Lung (tissue), 12 donors: ENCODE measurements around the gene ARHGAP31. TPM values are rescaled to one million over a fixed set of nuclear protein-coding genes. Genes with fewer than 3 reads are reported as not detected.
"Not testable (repeated sequence)": the region's sequence is repeated elsewhere in the genome, so short reads cannot be mapped to it uniquely, and the experiment has no call there.

ENCODE experiments used
- ATAC-seq: fragments of 200-7000 bp; cut with Tn5 transposase; one replicate; pipeline ENCODE4 v1.9.1; 2020; ENCODE audit warnings: moderate number of reproducible peaks; ENCODE audit not compliant: insufficient read depth, low FRiP score
- DNase-seq, 3 donors: peaks; one replicate each; pipeline ENCODE4 v3.0.0-alpha.2; 2013 to 2017
- H3K27ac ChIP-seq, 2 donors: one replicate each; pipeline ENCODE4 v1.5.1; 2013; ENCODE audit warnings: mild to moderate bottlenecking in 2 of 2, moderate library complexity in 2 of 2, control low read depth in 1 of 2, inconsistent platforms in 1 of 2, low read depth in 1 of 2, low read length in 1 of 2
- H3K27me3 ChIP-seq, 3 donors: one replicate each; pipeline ENCODE4 v1.5.1; 2013; ENCODE audit warnings: low read length in 2 of 3; ENCODE audit not compliant: control insufficient read depth in 3 of 3, insufficient read depth in 3 of 3
- H3K36me3 ChIP-seq, 4 donors: one replicate each; pipeline ENCODE4 v1.5.1; 2013; ENCODE audit warnings: low read length in 4 of 4, mild to moderate bottlenecking in 1 of 4, moderate library complexity in 1 of 4; ENCODE audit not compliant: control insufficient read depth in 4 of 4, insufficient read depth in 4 of 4
- H3K4me1 ChIP-seq, 5 donors: one replicate each; pipeline ENCODE4 v1.5.1; 2013; ENCODE audit warnings: low read length in 5 of 5, mild to moderate bottlenecking in 2 of 5, moderate library complexity in 1 of 5; ENCODE audit not compliant: control insufficient read depth in 5 of 5, insufficient read depth in 5 of 5
- H3K4me3 ChIP-seq: one replicate; pipeline ENCODE4 v1.5.1; 2013; ENCODE audit warnings: mild to moderate bottlenecking, control low read depth, moderate library complexity
- H3K9ac ChIP-seq, 2 donors: one replicate each; pipeline ENCODE4 v1.5.1; 2013; ENCODE audit warnings: low read length in 2 of 2, control low read depth in 1 of 2; ENCODE audit not compliant: insufficient read depth in 1 of 2
- H3K9me3 ChIP-seq, 4 donors: one replicate each; pipeline ENCODE4 v1.5.1; 2013; ENCODE audit warnings: low read length in 3 of 4, mild to moderate bottlenecking in 1 of 4, moderate library complexity in 1 of 4; ENCODE audit not compliant: control insufficient read depth in 4 of 4, insufficient read depth in 3 of 4
- CTCF ChIP-seq: IDR thresholded peaks from 2 replicates; pipeline ENCODE4 v1.5.1; 2012; ENCODE audit warnings: mild to moderate bottlenecking; ENCODE audit errors: control extremely low read depth, extremely low read depth
- WGBS, 2 donors: extraction: QIAGEN DNeasy Blood & Tissue Kit; methylation state at CpG; one replicate each; pipeline ENCODE4 v1.1.7; 2013; 5-methylcytosine and 5-hydroxymethylcytosine counted together
- polyA plus RNA-seq, 2 donors: library from polyadenylated mRNA; stranded (reverse); fragments of 200-250 nt; gene quantifications; one replicate each; pipeline ENCODE4 v1.2.1, GENCODE V29; 2013
- total RNA-seq, 2 donors: library from RNA; depleted of rRNA in 1 of 2; stranded (reverse); fragments of >200 nt in 1 of 2; gene quantifications; one replicate each; pipeline ENCODE4 v1.2.1, GENCODE V29; 2014 to 2021
- donor health status: control.
- donor health status: control.
- donor health status: Bipolar disorder and iron deficiency.
- donor health status: healthy.
- donor health status: DM: yes; HTN: yes; CAD: no.

The ARHGAP31 gene
- total and polyA plus RNA-seq, 4 donors = 11.6 to 58.5 (median 31.7) TPM

DNA sequence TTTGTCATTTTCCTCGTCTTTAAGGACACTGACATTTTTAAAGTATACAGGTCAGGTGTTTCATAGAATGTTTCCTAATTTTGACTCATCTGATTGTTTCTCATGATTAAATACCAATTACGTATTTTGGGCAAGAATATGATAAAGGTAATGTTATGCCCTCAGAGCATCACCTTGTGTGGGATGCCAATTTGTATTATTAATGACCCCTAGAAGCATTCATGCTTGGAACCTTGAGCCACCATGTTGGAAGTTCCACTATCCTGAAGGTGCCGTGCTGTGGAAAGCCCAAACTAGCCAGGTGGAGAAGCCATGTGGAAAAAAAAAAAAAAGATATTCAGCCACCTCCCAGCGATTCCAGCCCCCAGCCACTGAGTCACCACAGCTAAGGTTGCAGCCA lies 34.4 kb upstream of the ARHGAP31 start:
- Histone ChIP-seq H3K4me1 (no peaks in the 10 kb centered on the region), H3K36me3 (no peaks in the 10 kb centered on the region), H3K27ac (no peak overlapping the region), H3K9ac (no peak overlapping the region), H3K9me3 (no peaks in the 10 kb centered on the region), H3K27me3 (no peaks in the 10 kb centered on the region), H3K4me3 (no peak overlapping the region)
- 86 to 96% methylated on average over 4 of the region's 4 CpGs for WGBS, 2 donors
- no peak for TF ChIP-seq CTCF
- ATAC-seq (no peak), DNase-seq (no peak)

DNA sequence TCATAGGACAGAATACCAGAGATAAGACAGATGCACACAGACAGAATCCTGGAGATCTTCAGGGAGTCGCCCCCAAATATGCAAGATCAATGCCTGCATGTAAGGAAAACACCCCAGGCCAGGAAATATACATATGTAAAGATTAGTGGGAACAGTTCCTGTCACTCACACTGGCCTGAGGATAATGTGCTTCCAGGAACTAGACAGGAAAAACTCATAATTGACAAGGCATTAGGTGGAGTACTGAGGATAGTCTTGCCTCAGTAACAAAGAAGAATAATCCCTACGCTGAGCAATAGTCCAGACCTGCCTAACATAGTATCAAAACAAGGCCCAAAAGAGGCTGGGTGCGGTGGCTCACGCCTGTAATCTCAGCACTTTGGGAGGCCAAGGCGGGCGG lies 33.1 kb upstream of the ARHGAP31 start:
- DNase-seq = no peak

DNA sequence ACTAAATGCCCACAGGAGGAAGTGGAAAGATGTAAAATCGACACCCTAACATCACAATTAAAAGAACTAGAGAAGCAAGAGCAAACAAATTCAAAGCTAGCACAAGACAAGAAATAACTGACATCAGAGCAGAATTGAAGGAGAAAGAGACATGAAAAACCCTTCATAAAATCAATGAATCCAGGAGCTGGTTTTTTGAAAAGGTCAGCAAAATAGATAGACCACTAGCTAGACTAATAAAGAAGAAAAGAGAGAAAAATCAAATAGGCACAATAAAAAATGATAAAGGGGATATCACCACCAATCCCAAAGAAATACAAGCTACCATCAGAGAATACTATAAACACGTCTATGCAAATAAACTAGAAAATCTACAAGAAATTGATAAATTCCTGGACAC lies 24.0 kb upstream of the ARHGAP31 start:
- H3K9me3 ChIP-seq, H3K9ac ChIP-seq, H3K27ac ChIP-seq, H3K4me1 ChIP-seq, H3K36me3 ChIP-seq, H3K27me3 ChIP-seq, DNase-seq, H3K4me3 ChIP-seq, ATAC-seq: not testable (repeated sequence)
- WGBS, 2 donors = 90% methylated on average over 2 of the region's 2 CpGs

More for the DNA sequence above, 33.1 kb upstream of the ARHGAP31 start:
- Histone ChIP-seq H3K9me3 (no peaks in the 10 kb centered on the region), H3K9ac (no peak overlapping the region), H3K36me3 (no peaks in the 10 kb centered on the region), H3K27me3 (no peaks in the 10 kb centered on the region), H3K4me1 (no peaks in the 10 kb centered on the region), H3K27ac (no peak overlapping the region), H3K4me3 (no peak overlapping the region)
- no peak for TF ChIP-seq CTCF
- ATAC-seq = no peak
- 68 to 80% methylated on average over 6 of the region's 6 CpGs for WGBS, 2 donors

DNA sequence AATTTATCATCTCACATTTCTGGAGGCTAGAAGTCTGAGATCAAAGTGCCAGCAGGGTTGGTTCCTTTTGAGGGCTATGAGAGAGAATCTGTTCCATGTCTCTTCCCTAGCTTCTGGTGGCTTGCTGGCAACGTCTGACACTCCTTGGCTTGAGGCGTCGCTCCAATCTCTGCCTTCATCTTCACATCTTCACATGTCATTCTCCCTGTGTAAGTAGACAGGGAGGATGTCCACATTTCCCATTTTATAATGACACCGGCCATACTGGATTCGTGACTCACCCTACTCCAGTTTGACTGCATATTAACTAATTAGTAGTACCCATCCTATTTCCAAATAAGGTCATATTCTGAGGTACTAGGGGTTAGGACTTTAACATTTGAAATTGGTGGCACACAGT lies 17.5 kb upstream of the ARHGAP31 start:
- H3K27me3 ChIP-seq = no peaks in the 10 kb centered on the region
- 69 to 72% methylated on average over 5 of the region's 5 CpGs for WGBS, 2 donors
- no peak for DNase-seq
- no peak for ATAC-seq
- no peak for TF ChIP-seq CTCF
- no peaks in the 10 kb centered on the region for H3K36me3 ChIP-seq
- no peaks in the 10 kb centered on the region for H3K9me3 ChIP-seq
- no peak overlapping the region for H3K9ac ChIP-seq
- H3K27ac ChIP-seq = no peak overlapping the region
- H3K4me3 ChIP-seq = no peak overlapping the region
- peaks cover 0 to 16% (median 3%) of the 10 kb centered on the region in 5 donors for H3K4me1 ChIP-seq
